KMS-11 (cell line): ENCODE measurements around the gene PI16.
"Not testable (repeated sequence)": the region's sequence is repeated elsewhere in the genome, so short reads cannot be mapped to it uniquely, and the experiment has no call there.

Experiments
- H2AFZ ChIP-seq: fragments of 200-600 bp; sonication (generic); 2 replicates; pipeline ENCODE4 v1.6.1; 2016; ENCODE audit warnings: antibody characterized with exemption, mixed run types, low read depth
- H3K27ac ChIP-seq: fragments of 200-600 bp; sonication (generic); 2 replicates; pipeline ENCODE4 v1.6.1; 2016; ENCODE audit warnings: mild to moderate bottlenecking, mixed run types
- H3K27me3 ChIP-seq: fragments of 200-600 bp; sonication (generic); 2 replicates; pipeline ENCODE4 v1.6.1; 2017; ENCODE audit warnings: mild to moderate bottlenecking, low read depth, mixed run types, moderate library complexity; ENCODE audit not compliant: insufficient read depth
- H3K36me3 ChIP-seq: fragments of 200-600 bp; sonication (generic); 2 replicates; pipeline ENCODE4 v1.6.1; 2017; ENCODE audit warnings: mild to moderate bottlenecking, mixed run types; ENCODE audit not compliant: insufficient read depth
- H3K4me1 ChIP-seq: fragments of 200-600 bp; sonication (generic); 2 replicates; pipeline ENCODE4 v1.6.1; 2016; ENCODE audit warnings: mild to moderate bottlenecking, low read depth, mixed run types; ENCODE audit not compliant: poor library complexity, severe bottlenecking
- H3K4me2 ChIP-seq: fragments of 200-600 bp; sonication (generic); 2 replicates; pipeline ENCODE4 v1.7.0; 2016; ENCODE audit warnings: mild to moderate bottlenecking, mixed run types
- H3K4me3 ChIP-seq: fragments of 200-600 bp; sonication (generic); IDR thresholded peaks from 2 replicates; pipeline ENCODE4 v1.6.1; 2017; ENCODE audit warnings: low read depth, low read length, mixed read lengths; ENCODE audit not compliant: insufficient read depth
- H3K79me2 ChIP-seq: fragments of 200-600 bp; sonication (generic); 2 replicates; pipeline ENCODE4 v1.6.1; 2016; ENCODE audit warnings: low read depth, mixed run types; ENCODE audit not compliant: insufficient read depth
- H3K9ac ChIP-seq: fragments of 200-600 bp; sonication (generic); 2 replicates; pipeline ENCODE4 v1.6.1; 2016; ENCODE audit warnings: mild to moderate bottlenecking, mixed run types
- H4K20me1 ChIP-seq: fragments of 200-600 bp; sonication (generic); 2 replicates; pipeline ENCODE4 v1.6.1; 2016; ENCODE audit warnings: mild to moderate bottlenecking, mixed run types; ENCODE audit not compliant: insufficient read depth
- TF ChIP-seq, protein P1 (sequence below): fragments of 200-600 bp; sonication (generic); conservative IDR thresholded peaks from 2 replicates; pipeline ENCODE4 v1.6.1; 2017; ENCODE audit warnings: low read depth, mild to moderate bottlenecking, antibody characterized with exemption, low read length, moderate library complexity, mixed read lengths

The PI16 gene

DNA sequence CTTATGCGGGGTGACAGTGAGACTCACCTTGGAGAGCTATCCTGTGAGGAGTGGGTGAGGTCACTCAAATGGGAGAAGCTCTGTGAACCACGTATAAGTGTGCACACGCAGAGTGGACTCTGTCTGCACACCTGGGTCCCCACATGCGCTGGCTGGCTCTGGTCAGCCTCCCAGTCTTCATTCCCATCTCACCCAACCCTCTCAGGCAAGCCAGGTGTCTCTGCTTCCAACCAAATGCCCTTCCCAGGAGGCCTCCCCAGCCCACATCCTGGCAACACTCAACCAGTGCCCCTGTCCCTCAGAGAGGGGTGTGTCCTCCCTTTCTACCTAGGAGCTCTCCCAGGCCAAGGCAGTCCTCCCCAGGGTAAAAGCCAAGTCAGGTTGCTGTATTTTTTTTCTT lies 8.0 kb upstream of the PI16 start:
- no peak overlapping the region for H2AFZ ChIP-seq
- H3K27ac ChIP-seq = no peak overlapping the region
- no peaks in the 10 kb centered on the region; the same call in 1 of the 2 replicates for H3K27me3 ChIP-seq
- no peak overlapping the region for H3K4me3 ChIP-seq
- TF ChIP-seq, protein P1, sequence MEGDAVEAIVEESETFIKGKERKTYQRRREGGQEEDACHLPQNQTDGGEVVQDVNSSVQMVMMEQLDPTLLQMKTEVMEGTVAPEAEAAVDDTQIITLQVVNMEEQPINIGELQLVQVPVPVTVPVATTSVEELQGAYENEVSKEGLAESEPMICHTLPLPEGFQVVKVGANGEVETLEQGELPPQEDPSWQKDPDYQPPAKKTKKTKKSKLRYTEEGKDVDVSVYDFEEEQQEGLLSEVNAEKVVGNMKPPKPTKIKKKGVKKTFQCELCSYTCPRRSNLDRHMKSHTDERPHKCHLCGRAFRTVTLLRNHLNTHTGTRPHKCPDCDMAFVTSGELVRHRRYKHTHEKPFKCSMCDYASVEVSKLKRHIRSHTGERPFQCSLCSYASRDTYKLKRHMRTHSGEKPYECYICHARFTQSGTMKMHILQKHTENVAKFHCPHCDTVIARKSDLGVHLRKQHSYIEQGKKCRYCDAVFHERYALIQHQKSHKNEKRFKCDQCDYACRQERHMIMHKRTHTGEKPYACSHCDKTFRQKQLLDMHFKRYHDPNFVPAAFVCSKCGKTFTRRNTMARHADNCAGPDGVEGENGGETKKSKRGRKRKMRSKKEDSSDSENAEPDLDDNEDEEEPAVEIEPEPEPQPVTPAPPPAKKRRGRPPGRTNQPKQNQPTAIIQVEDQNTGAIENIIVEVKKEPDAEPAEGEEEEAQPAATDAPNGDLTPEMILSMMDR = no peak
- no peak overlapping the region for H3K4me2 ChIP-seq
- H3K4me1 ChIP-seq = no peaks in the 10 kb centered on the region
- H3K79me2 ChIP-seq = no peaks in the 10 kb centered on the region
- H3K9ac ChIP-seq = no peak overlapping the region
- H4K20me1 ChIP-seq = no peaks in the 10 kb centered on the region
- no peaks in the 10 kb centered on the region for H3K36me3 ChIP-seq

DNA sequence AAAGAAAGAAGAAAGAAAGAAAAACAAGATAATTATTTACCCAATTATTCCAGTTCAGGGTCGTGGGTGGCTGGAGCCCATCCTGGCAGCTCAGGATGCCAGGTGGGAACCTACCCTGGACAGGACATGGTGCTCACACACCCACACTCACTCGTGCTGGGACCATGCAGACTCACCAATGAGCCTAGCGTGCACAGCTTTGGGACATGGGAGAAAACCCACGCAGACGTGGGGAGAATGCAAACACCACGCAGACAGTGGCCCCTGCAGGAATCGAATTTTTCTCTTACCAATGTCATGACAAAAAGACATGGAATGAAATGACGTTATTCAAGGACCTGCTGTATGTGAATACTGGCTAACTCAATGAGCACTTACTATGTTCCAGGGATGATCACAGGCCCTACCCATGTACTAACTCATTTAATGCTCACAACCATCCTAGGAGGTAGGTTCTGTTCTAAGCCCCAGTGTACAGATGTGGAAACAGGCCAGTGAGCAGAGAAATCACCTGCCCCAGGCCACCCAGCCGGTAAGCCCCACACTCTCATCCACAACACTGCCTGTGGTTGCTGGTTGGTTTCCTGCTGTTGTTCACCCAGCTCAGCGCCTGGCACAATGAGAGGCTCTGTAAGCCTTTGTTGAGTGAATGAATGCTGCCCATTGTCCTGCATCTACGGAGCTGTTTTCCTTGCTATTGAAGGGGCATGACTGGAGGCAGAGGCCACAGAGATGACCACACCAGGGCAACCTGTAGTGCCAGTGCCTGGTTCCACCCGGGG lies 6.8 kb upstream of the PI16 start:
- Histone ChIP-seq H3K4me3 (no peak overlapping the region), H3K27ac (no peak overlapping the region), H3K9ac (no peak overlapping the region), H2AFZ (no peak overlapping the region), H3K4me1 (no peaks in the 10 kb centered on the region), H3K27me3 (no peaks in the 10 kb centered on the region; the same call in 1 of the 2 replicates), H3K79me2 (no peaks in the 10 kb centered on the region), H3K36me3 (no peaks in the 10 kb centered on the region), H3K4me2 (no peak overlapping the region), H4K20me1 (no peaks in the 10 kb centered on the region)
- TF ChIP-seq, protein P1 = no peak

DNA sequence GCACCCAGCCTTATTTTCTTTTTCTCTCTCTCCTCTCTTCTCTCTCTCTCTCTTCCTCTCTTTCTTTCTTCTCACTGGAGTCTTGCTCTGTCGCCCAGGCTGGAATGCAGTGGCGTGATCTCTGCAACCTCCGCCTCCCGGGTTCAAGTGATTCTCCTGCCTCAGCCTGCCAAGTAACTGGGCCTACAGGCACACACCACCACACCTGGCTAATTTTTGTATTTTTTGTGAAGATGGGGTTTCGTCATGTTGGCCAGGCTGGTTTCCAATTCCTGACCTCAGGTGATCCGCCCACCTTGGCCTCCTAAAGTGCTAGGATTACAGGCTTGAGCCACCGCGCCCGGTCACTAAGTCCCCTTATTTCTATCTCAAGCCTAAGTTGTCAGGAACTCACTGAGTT lies 5.5 kb upstream of the PI16 start:
- H3K36me3 ChIP-seq, H3K4me2 ChIP-seq, H3K27me3 ChIP-seq, H3K79me2 ChIP-seq, H4K20me1 ChIP-seq, H3K4me3 ChIP-seq, H3K4me1 ChIP-seq, H2AFZ ChIP-seq, H3K27ac ChIP-seq, H3K9ac ChIP-seq: not testable (repeated sequence)

DNA sequence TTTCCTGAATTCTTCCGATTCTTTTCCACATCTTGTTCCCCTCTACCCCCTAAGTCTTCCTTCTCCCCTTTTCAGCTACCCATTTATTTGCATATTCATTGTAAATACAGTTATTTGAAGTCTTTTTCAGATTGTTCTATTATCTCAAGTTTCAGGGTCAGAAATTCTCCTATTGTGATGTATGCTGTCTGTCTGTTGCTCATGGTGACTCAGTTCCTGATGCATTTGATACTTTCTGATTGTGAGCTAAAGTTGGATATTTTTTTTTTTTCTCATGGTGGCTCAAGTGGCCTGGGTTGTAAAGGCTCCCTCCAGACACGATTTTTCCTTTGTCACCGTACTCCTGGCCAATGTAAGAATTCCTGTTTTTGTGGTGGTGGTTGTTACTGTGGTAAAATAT lies 4.9 kb upstream of the PI16 start:
- TF ChIP-seq, protein P1 = no peak
- H2AFZ ChIP-seq = no peak overlapping the region
- H3K27me3 ChIP-seq = no peaks in the 10 kb centered on the region
- no peaks in the 10 kb centered on the region for H3K4me1 ChIP-seq
- H3K9ac ChIP-seq = no peak overlapping the region
- no peak overlapping the region for H3K4me2 ChIP-seq
- no peaks in the 10 kb centered on the region for H3K36me3 ChIP-seq
- no peak overlapping the region for H3K27ac ChIP-seq
- H4K20me1 ChIP-seq = no peaks in the 10 kb centered on the region
- H3K4me3 ChIP-seq = no peak overlapping the region
- H3K79me2 ChIP-seq = no peaks in the 10 kb centered on the region

DNA sequence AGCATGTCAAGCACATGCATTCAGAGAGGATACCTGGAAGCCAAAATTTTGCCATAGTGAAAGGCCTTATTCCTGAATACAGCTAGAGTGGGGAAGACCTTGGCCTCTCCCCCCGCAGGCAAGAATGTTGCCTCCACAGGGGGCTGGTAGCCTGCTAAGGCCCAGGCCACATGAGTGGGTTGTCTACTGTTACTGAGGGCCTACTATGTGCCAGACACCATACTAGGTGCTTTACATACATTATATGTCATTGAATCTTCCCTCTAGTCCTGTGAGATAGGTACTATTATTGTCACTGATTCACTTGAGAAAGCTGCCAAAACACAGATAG lies 642 bp upstream of the PI16 start:
- Histone ChIP-seq H4K20me1 (no peaks in the 10 kb centered on the region), H2AFZ (no peak overlapping the region), H3K79me2 (no peaks in the 10 kb centered on the region), H3K4me2 (no peak overlapping the region), H3K27ac (no peak overlapping the region), H3K36me3 (no peaks in the 10 kb centered on the region), H3K27me3 (no peaks in the 10 kb centered on the region), H3K4me3 (no peak overlapping the region), H3K9ac (no peak overlapping the region), H3K4me1 (no peaks in the 10 kb centered on the region)
- TF ChIP-seq, protein P1 = no peak
